Islet precursor cell (in vitro differentiated cells): ENCODE data around the gene BTBD2.

ENCODE experiments used
- DNase-seq: peaks from one replicate; pipeline ENCODE4 v3.0.0-alpha.2; 2018

Gene BTBD2

GRCh38 chr19:2050349-2050990 is 35.0 kb upstream of the BTBD2 start:
- DNase-seq, result no peak

- DNase-seq, result peak; percentile 80
Measured at GRCh38 chr19:2049741-2050348, 34.3 kb upstream of the BTBD2 start.

GRCh38 chr19:2048959-2049740 is 33.6 kb upstream of the BTBD2 start:
- DNase-seq, result peak; percentile 75

GRCh38 chr19:2048104-2048958 is 32.8 kb upstream of the BTBD2 start:
- DNase-seq, result no peak

GRCh38 chr19:2047449-2048103 is 32.1 kb upstream of the BTBD2 start:
- DNase-seq, result peak; percentile 71

GRCh38 chr19:2047076-2047448 is 31.5 kb upstream of the BTBD2 start:
- DNase-seq, result no peak

- DNase-seq, result peak; percentile 49
Measured at GRCh38 chr19:2046046-2046907, 30.8 kb upstream of the BTBD2 start.

GRCh38 chr19:2045501-2046045 is 30.1 kb upstream of the BTBD2 start:
- DNase-seq, result peak; percentile 36

GRCh38 chr19:2044709-2045500 is 29.4 kb upstream of the BTBD2 start:
- DNase-seq, result peak; percentile 52

GRCh38 chr19:2043961-2044708 is 28.6 kb upstream of the BTBD2 start:
- no peak for DNase-seq

GRCh38 chr19:2043251-2043641 is 27.7 kb upstream of the BTBD2 start:
- DNase-seq, result peak; percentile 48

- DNase-seq, result no peak
Measured at GRCh38 chr19:2042485-2043250, 27.2 kb upstream of the BTBD2 start.

- DNase-seq, result peak; percentile 98
Measured at GRCh38 chr19:2041683-2042484, 26.4 kb upstream of the BTBD2 start.

- no peak for DNase-seq
Measured at GRCh38 chr19:2041433-2041682, 25.8 kb upstream of the BTBD2 start.

- DNase-seq, result no peak
Measured at GRCh38 chr19:2040647-2041432, 25.3 kb upstream of the BTBD2 start.

- DNase-seq, result no peak
Measured at GRCh38 chr19:2039959-2040646, 24.6 kb upstream of the BTBD2 start.
